NCI-H446 (cell line): ENCODE data around the gene SETBP1.

ENCODE experiments used
- DNase-seq, 2 experiments: peaks; one replicate each; lab custom pipeline; 2025; lab: John Stamatoyannopoulos, UW

The SETBP1 gene

GRCh38 chr18:44841752-44842587 lies 161.3 kb downstream of the SETBP1 start:
- DNase-seq, result no peak

GRCh38 chr18:44842588-44843412 lies 162.1 kb downstream of the SETBP1 start:
- DNase-seq, result no peak

- DNase-seq, result no peak
Observed at GRCh38 chr18:44844486-44844885, 163.8 kb downstream of the SETBP1 start.

DNA sequence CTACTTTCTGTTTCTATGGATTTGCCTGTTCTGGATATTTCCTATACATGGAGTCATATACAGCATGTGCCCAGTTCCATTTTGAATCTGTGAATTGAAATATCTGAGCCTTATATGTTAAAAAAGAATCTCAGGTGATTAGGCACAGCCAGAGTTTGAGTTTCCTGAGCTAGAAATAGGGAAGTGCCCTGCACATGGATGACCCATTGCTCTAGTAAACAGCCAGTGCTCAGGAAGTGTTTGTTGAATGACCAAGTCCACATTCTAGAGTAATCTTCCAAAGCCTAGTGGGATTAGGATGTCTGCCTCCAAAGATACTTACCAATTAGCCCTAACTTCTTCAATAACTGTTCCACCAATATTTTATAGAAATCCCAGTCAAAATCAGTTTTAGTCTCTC lies 165.8 kb downstream of the SETBP1 start:
- no peak for DNase-seq

DNA sequence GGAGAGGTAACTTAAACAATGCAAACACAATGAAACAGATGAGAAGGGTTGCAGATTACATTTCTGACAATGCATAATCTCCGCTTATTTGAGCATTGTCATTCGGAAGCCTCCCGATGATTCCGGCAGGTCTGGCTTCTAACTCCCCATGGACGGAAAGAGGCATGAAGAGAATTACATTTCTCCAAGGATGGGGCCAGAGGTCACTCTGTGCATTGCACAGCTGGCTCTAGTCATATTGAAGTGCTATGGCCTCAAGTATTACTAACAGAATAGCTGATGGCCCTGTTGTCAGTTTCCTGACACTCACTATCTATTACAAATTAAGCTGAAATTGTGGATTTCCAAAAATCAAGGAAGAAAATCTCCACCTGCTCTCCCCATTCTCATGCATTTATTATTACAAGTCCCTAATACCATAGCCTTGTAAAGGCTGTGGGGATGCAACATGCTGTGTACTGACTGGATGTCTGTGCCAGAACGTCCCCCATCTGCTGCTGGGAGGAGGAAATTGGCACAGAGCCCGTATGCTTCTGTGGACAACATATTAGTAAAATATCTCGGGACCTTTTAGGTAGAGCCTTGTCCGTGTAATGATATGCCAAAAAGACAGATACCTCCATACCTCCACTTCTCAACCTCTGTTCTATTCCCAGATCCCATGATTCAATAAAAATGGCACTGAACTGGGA lies 168.1 kb downstream of the SETBP1 start:
- DNase-seq, result peak; percentile 17 to 67

DNA sequence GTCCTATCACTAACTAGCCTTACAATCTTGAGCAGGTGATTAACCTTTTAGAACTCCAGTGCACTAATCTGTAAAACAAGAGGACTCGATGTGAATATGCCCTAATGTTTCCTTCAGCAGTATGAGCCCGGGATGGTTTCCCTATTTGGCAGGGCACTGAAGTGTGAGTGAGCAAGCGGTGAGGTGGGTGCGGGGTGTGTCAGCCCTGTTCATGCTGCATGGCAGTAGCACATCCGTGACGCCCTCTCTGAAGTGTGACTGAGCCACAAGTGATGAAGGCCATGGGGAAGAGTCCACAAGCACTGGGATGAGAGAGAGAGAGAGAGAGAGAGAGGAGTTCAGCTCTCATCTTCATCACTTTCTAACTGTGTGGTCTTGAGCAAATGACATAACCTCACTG lies 168.7 kb downstream of the SETBP1 start:
- no peak for DNase-seq

DNA sequence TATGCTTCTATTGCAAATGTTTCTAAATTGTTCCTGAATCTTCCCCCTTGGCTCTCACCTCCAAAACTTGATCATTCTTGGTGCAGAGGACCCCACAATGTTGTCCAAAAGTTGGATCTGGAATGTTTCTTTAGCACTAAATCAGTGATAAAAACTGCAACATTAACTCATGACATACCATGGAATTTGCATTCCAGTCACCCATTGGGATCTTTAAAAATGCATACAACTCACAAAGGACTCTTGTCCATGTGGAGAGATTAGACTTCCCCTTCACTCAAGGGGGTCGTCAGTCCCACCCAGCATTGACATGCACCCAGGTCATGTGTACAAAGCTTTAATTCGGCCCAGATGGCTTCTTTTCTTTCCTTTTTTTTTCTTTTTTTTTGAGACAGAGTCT lies 169.3 kb downstream of the SETBP1 start:
- DNase-seq, result no peak

DNA sequence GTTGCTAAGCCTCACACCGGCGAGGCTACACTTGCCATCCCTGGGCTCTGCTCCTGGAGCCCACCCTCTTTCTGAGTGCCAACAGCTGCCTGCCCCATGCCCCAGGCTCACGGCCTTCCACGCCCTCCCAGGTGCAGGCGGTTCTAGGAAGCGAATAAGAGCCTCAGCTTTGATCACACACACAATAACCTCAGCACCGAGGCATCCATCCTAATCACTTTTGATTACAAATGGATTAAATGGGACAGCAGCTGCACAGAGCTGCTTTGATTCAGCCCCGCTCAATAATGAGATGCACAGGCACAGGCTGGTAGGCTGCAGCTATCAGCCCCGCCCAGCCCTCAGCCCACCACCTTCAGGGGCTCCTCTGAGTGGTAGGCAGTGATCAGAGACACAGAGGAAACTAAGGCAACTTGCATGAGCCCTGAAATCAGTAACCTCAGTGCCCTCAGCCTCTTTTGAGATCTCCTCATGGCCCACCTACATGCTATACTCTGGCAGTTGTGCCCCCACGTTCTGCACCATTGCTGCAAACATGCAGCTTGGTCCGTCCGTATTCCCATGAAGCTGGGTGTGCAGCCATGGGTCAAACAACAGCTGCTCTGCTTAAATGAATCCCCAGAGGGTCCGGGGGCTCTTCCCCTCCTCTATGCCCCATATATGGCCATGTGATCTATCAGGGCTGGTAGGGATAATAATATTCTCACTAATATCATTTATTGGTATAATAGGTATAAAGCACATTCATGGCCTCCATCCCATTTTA lies 171.4 kb downstream of the SETBP1 start:
- DNase-seq, result no peak

- no peak for DNase-seq
Observed at GRCh38 chr18:44852818-44853217, 172.1 kb downstream of the SETBP1 start.

DNA sequence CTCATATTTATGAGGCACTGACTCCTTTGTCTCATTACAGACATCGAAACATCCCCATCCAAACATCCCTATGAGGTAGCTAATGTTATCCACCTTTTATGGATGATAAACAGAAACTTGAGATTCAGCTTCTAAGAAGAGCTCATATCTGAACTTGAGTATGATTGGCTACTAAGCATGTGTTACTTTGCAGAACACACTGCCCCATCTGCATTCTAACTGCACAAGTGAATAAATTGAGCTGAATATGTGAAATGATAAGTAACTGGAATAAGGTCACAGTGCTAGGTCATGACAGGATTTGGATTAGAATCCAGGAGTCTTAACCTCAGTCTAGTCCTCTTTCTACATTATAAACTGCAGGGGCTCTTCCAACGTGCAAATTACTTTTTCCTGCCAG lies 172.7 kb downstream of the SETBP1 start:
- DNase-seq, result no peak

DNA sequence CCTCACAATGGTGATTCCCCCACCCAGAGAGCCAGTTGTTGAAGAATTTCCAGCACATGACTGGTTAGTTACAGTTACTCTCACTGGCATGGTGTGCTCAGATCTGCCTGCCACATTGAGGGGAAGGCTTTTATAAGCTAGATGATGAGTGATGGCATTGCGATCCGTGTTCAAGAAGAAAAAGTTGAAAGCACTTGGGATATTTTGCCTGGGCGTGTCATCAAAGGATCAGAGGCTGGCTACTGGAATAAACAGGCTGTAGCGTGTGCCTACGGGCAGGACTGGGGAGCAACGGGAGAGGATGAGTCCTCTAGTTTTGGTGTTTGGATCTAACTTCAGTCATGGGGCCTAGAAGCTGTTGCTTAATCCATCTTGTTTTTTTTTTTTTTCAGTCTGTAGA lies 175.0 kb downstream of the SETBP1 start:
- DNase-seq, result peak in 1 of 2 experiments; percentile 82

DNA sequence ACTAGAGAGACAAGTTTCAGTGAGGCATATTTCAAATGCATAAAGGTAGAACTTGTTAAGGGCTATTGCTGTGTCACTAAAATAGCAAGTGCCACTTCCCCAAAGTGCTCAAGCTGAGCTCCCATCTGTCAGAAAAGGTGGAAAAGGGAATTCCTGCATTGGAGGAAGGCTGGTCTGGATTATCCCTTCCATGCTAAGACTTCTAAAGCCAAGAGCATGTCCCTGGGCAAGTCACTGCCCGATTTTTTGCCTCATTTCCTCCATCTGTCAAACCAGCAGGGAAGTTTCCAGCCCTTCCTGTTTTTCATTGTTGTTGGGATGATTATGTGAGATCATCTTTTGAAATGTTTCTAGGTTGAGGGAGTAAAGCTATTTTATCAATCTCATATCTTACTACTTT lies 175.5 kb downstream of the SETBP1 start:
- peak; percentile 77 to 92 for DNase-seq

GRCh38 chr18:44857081-44857480 lies 176.4 kb downstream of the SETBP1 start:
- DNase-seq, result no peak

GRCh38 chr18:44857744-44858491 lies 177.2 kb downstream of the SETBP1 start:
- DNase-seq, result peak in 1 of 2 experiments; percentile 75

GRCh38 chr18:44859263-44859662 lies 178.6 kb downstream of the SETBP1 start:
- no peak for DNase-seq

DNA sequence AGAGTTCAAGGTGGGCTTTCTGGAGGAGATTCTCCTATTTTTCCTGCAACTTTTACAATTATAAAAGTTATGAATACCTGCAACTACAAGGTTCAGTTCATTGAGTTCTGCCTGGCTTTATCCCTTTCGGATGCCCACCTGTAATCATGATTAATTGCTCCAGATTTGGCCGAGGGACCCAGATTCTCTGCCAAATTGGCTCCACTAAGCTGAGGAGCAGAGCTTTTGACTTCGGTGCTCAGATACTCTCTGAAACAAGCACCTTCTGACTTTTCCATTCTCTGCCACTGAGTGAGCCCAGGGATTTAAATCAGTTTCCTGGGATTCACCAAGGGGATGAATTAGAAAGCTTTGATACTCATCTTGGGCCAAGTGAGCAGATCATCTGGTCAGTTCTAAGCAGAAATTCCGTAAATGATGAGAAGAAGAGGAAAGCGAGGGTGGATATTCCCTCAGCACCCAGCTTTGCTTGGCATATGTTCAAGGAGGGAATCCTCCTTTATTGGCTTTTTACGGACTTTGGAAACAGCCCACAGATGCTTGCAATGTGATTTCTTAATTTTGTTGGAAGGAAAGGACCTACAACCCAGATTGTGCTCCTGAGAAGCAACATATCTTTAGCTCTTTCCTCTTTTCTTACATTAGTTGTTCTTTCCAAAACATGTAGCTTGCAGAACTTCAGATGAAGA lies 179.2 kb downstream of the SETBP1 start:
- peak; percentile 22 to 67 for DNase-seq

GRCh38 chr18:44862112-44862511 lies 181.4 kb downstream of the SETBP1 start:
- no peak for DNase-seq

DNA sequence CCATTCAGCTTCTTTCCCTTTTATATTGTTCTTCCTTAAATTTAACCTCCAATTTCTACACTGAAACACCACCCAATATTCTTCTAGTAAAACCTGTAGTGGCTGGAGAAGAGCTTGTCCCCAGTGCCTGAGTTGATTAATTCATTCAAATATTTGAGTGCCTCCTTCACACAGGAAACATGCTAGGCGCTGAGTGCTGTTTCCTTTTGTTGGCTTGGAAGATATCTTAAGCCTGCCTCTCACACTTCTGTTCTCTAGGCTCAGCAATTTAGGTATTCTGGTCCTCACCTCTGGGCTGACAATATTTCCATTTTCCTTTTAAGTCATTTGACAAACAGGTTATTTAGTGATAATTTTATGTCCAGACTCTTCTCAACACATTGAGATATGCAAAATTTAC lies 185.4 kb downstream of the SETBP1 start:
- no peak for DNase-seq

DNA sequence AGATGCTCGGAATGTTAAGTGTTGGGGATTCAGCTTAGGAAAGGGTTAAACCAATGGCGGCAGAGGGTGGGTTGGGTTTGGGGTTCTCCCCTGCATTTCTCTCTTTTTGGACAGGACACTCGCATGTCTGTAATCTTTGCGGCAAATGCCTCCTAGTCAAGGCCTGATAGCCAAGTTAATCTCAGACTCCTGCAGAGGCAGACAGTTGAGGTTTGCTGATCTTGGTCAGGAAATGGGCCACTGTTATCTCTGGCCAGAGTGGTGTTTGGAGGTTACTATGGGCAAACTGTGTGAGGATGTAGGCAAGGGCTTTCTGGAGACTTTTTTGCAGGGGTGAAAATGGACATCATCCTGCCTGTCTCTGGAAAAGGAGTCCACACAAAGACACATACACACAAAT lies 188.8 kb downstream of the SETBP1 start:
- no peak for DNase-seq
